HL-60 (cell line): ENCODE results near the gene ARID1B.

Experiments used
- CTCF ChIP-seq: IDR thresholded peaks from one replicate; pipeline ENCODE4 v1.5.1; 2011; ENCODE audit warnings: low read length, control low read depth, inconsistent platforms; ENCODE audit not compliant: insufficient read depth
- POLR2AphosphoS5 ChIP-seq: IDR thresholded peaks from 2 replicates; pipeline ENCODE4 v1.6.1; 2012; ENCODE audit warnings: low read depth

GRCh38 chr6:157233686-157234085, 456.5 kb downstream of the ARID1B start:
- TF ChIP-seq CTCF = no peak
- TF ChIP-seq POLR2AphosphoS5 = no peak
